Measurements from ENCODE around the gene CHFR. TPM values are rescaled to one million over a fixed set of nuclear protein-coding genes. Genes with fewer than 3 reads are reported as not detected.

Gene CHFR
- total and polyA plus RNA-seq, 9 of the 15 experiments (the other 6 are each of a cell fraction or from before 2014, with no cell fraction given), result 0.61 to 33.9 (median 19.3) TPM

- peak; percentile 55; the same call in 1 of the 2 replicates for TF ChIP-seq JUND (IDR thresholded peaks at IDR 0.05; ENCODE audit: borderline replicate concordance, low read depth, low read length)
- TF ChIP-seq JUND (tag; IDR thresholded peaks at IDR 0.05; ENCODE audit: borderline replicate concordance, low read depth, low read length), result no peak; the same call in 2 of the 3 replicates
- TF ChIP-seq U2AF1 (optimal IDR thresholded peaks at IDR 0.05; ENCODE audit: low read depth, low read length), result no peak
- TF ChIP-seq SAFB2 (IDR thresholded peaks at IDR 0.05; ENCODE audit: borderline replicate concordance, low read depth, low read length, severe bottlenecking), result no peak
- TF ChIP-seq ZSCAN32 (CRISPR knock-in tag; IDR thresholded peaks at IDR 0.05), result no peak
- no peak for TF ChIP-seq ZNF239 (CRISPR knock-in tag; IDR thresholded peaks at IDR 0.05)
- no peak for TF ChIP-seq CCAR2 (IDR thresholded peaks at IDR 0.05; ENCODE audit: low read depth, low read length)
- TF ChIP-seq ZNF77 (CRISPR knock-in tag; IDR thresholded peaks at IDR 0.05), result no peak
- no peak for TF ChIP-seq ZNF589 (CRISPR knock-in tag; IDR thresholded peaks at IDR 0.05; ENCODE audit: low read depth)
- TF ChIP-seq PHF8 (IDR thresholded peaks at IDR 0.05; ENCODE audit: borderline replicate concordance, low read length), result peak; percentile 51; the same call in 1 of the 2 replicates
- TF ChIP-seq, protein P1, sequence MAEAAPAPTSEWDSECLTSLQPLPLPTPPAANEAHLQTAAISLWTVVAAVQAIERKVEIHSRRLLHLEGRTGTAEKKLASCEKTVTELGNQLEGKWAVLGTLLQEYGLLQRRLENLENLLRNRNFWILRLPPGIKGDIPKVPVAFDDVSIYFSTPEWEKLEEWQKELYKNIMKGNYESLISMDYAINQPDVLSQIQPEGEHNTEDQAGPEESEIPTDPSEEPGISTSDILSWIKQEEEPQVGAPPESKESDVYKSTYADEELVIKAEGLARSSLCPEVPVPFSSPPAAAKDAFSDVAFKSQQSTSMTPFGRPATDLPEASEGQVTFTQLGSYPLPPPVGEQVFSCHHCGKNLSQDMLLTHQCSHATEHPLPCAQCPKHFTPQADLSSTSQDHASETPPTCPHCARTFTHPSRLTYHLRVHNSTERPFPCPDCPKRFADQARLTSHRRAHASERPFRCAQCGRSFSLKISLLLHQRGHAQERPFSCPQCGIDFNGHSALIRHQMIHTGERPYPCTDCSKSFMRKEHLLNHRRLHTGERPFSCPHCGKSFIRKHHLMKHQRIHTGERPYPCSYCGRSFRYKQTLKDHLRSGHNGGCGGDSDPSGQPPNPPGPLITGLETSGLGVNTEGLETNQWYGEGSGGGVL (CRISPR knock-in tag; IDR thresholded peaks at IDR 0.05), result no peak
- TF ChIP-seq, protein P2, sequence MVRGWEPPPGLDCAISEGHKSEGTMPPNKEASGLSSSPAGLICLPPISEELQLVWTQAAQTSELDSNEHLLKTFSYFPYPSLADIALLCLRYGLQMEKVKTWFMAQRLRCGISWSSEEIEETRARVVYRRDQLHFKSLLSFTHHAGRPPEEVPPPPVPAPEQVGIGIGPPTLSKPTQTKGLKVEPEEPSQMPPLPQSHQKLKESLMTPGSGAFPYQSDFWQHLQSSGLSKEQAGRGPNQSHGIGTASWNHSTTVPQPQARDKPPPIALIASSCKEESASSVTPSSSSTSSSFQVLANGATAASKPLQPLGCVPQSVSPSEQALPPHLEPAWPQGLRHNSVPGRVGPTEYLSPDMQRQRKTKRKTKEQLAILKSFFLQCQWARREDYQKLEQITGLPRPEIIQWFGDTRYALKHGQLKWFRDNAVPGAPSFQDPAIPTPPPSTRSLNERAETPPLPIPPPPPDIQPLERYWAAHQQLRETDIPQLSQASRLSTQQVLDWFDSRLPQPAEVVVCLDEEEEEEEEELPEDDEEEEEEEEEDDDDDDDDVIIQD (CRISPR knock-in tag; IDR thresholded peaks at IDR 0.05), result no peak
- no peak for TF ChIP-seq RBM17 (IDR thresholded peaks at IDR 0.05; ENCODE audit: borderline replicate concordance, low read depth, low read length)
- no peak for TF ChIP-seq PPARD (CRISPR knock-in tag; IDR thresholded peaks at IDR 0.05)
- peak; percentile 91 for TF ChIP-seq CREB1 (IDR thresholded peaks at IDR 0.05)
- peak; percentile 92 for TF ChIP-seq CREB1 (CRISPR knock-in tag; IDR thresholded peaks at IDR 0.05)
- TF ChIP-seq HDAC2 (IDR thresholded peaks at IDR 0.05), result 0 out of 2 replicates have a peak, but pooled peaks have one; percentile 24
- TF ChIP-seq GTF2A2 (tag; IDR thresholded peaks at IDR 0.05), result no peak
- TF ChIP-seq SPI1 (IDR thresholded peaks at IDR 0.05; ENCODE audit: borderline replicate concordance, low read depth, low read length), result peak; percentile 50; the same call in 1 of the 2 replicates
- TF ChIP-seq, protein P3, sequence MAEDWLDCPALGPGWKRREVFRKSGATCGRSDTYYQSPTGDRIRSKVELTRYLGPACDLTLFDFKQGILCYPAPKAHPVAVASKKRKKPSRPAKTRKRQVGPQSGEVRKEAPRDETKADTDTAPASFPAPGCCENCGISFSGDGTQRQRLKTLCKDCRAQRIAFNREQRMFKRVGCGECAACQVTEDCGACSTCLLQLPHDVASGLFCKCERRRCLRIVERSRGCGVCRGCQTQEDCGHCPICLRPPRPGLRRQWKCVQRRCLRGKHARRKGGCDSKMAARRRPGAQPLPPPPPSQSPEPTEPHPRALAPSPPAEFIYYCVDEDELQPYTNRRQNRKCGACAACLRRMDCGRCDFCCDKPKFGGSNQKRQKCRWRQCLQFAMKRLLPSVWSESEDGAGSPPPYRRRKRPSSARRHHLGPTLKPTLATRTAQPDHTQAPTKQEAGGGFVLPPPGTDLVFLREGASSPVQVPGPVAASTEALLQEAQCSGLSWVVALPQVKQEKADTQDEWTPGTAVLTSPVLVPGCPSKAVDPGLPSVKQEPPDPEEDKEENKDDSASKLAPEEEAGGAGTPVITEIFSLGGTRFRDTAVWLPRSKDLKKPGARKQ (CRISPR knock-in tag; IDR thresholded peaks at IDR 0.05), result peak; percentile 97
- no peak for TF ChIP-seq ZNF133 (CRISPR knock-in tag; IDR thresholded peaks at IDR 0.05)
- no peak for TF ChIP-seq MCM5 (IDR thresholded peaks at IDR 0.05; ENCODE audit: low read depth)
- TF ChIP-seq THRAP3 (IDR thresholded peaks at IDR 0.05; ENCODE audit: borderline replicate concordance), result peak; percentile 95; the same call in 1 of the 2 replicates
- TF ChIP-seq RAD51 (IDR thresholded peaks at IDR 0.05; ENCODE audit: borderline replicate concordance, low read depth), result peak; percentile 51; the same call in 1 of the 2 replicates
- TF ChIP-seq ZNF445 (CRISPR knock-in tag; IDR thresholded peaks at IDR 0.05; ENCODE audit: low read depth), result no peak
Measured at GRCh38 chr12:132887513-132888351, at the start of gene CHFR (continued).

All from K562 (cell line).